ENCODE results near the gene GABARAPL1.

DNA sequence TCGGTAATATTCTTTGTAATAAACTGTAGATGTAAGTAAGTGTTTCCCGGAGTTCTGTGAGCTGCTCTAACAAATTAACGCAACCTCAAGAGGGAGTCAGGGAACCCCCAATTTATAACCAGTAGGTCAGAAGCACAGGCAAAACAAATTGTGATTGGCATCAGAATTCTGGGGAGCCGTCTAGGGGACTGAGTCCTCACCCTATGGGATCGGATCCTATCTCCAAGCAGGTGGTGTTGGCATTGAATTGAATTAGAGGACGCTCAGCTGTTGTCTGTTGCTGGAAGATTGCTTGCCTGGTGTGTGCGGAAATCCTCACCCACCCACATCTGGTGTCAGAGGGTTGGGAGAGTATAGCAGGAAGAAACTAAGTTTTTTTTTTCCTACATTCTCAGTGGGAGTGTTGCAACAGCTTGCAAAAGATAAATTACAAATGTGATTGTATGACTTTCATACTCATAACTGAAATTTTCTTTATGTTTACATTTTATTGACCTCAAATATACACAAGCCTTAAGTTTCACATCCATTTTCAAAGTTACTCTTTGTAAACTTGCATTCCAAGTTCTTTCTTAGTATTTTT is 28.3 kb upstream of the GABARAPL1 start:
- no peak for TF ChIP-seq CTCF (IDR thresholded peaks at IDR 0.05)
- TF ChIP-seq POLR2A (IDR thresholded peaks at IDR 0.05): no peak

All from stomach (tissue), 4 donors.